ENCODE data around the gene MAPK11.

DNA sequence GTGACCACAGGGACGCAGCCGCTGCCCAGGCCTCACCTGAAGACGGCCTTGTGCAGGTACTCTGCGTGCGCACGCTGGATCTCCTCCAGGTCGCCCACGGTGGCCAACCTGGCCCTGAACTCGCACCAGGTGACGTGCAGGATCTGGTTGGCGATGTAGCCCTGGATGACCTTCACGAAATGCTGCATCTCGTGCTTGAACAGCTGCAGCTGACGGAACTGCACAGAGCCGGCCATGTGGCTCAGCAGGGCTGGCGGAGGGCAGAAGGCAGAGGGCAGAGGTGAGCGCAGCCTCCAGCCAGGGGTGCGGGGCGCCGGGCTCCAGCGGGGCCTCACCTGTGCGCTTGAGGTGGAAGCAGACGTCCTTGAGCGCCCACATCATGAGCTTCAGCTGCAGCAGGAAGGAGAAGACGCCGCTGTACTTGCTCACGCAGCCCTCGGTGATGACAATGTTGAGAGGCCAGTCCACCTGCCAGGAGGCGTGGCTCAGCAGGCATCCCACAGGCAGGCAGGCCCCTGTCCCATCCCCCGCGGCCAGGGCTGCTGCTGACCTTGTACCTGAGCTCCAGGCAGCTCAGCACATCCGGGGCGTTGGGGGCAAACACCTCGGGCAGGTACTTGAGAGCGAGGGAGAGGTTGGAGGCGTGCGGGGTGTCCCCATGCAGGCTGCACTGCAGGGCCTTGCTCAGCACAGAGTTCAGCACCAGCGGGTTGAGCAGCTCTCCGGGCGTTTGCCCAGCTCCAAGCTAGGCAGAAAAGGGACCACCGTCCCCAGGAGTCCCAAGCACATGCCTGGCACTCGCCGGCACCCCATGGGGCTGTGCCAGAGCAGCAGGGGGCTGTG is 51.8 kb downstream of the MAPK11 start:
- TF ChIP-seq, protein P1, sequence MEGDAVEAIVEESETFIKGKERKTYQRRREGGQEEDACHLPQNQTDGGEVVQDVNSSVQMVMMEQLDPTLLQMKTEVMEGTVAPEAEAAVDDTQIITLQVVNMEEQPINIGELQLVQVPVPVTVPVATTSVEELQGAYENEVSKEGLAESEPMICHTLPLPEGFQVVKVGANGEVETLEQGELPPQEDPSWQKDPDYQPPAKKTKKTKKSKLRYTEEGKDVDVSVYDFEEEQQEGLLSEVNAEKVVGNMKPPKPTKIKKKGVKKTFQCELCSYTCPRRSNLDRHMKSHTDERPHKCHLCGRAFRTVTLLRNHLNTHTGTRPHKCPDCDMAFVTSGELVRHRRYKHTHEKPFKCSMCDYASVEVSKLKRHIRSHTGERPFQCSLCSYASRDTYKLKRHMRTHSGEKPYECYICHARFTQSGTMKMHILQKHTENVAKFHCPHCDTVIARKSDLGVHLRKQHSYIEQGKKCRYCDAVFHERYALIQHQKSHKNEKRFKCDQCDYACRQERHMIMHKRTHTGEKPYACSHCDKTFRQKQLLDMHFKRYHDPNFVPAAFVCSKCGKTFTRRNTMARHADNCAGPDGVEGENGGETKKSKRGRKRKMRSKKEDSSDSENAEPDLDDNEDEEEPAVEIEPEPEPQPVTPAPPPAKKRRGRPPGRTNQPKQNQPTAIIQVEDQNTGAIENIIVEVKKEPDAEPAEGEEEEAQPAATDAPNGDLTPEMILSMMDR (IDR thresholded peaks at IDR 0.05), result no peak
- TF ChIP-seq EP300 (IDR thresholded peaks at IDR 0.05), result no peak
- TF ChIP-seq POLR2A (IDR thresholded peaks at IDR 0.05), result no peak

All from sigmoid colon (tissue), 4 donors.